GM12801 (cell line): ENCODE results near the gene LALBA.

Experiments used
- CTCF ChIP-seq: IDR thresholded peaks from one replicate; pipeline ENCODE4 v1.5.1; 2011; ENCODE audit warnings: control low read depth; ENCODE audit not compliant: insufficient read length; ENCODE audit errors: extremely low read depth

Gene LALBA

GRCh38 chr12:48592591-48593086, 22.8 kb upstream of the LALBA start:
- TF ChIP-seq CTCF: no peak

GRCh38 chr12:48586361-48586760, 16.5 kb upstream of the LALBA start:
- no peak for TF ChIP-seq CTCF

DNA sequence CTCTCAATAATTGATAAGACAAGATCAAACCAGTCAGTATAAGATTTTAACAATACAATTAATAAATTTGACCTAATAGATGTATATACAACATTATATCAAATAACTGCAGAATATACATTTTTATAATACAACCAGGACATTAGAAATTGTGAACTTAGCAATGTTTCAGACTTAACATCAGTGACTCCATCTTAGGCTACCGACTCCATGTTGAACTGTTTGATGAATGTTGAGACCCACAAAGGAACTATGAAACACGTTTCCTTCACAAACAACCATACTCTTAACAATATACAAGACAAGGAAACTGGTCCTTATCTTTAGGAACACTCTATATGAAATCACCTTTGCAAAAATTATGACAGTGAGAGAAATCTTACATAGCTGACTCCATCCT, 13.9 kb upstream of the LALBA start:
- TF ChIP-seq CTCF: no peak

- TF ChIP-seq CTCF: no peak
These were observed 11.0 kb upstream of the LALBA start for GRCh38 chr12:48580831-48581230.

- TF ChIP-seq CTCF: no peak
These were observed 2.5 kb upstream of the LALBA start for GRCh38 chr12:48572326-48572725.

DNA sequence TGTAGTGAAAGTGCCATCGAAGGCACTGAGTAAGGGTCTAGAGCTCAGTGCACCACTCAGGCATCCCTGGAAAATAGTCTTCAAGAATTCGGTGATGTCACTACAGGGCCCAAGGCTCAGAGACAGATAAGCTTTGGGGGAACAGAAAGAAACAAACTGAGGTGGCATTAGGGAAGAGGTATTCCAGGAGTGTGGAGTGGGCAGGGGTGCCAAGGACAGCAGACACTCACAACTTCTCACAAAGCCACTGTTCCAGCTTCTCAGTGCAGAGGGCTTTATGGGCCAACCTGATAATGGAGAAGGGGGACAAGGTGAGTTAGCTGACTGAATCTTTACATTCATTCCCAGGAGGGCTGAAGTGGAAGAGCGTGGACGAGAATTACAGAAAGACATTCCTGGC, 2.1 kb downstream of the LALBA start:
- TF ChIP-seq CTCF: no peak

GRCh38 chr12:48557919-48558318, 11.9 kb downstream of the LALBA start:
- no peak for TF ChIP-seq CTCF

GRCh38 chr12:48556631-48557030, 13.2 kb downstream of the LALBA start:
- no peak for TF ChIP-seq CTCF
